Peyer's patch (tissue), 4 donors: ENCODE data around the gene CADPS.

ENCODE experiments used
- CTCF ChIP-seq, 6 experiments: fragments of 450-650 bp in 4 of 6; fragments of 200-600 bp in 2 of 6; sonication (generic) in 1 of 6; IDR thresholded peaks; one replicate each; pipeline ENCODE4 v1.5.1; 2017 to 2019; ENCODE audit warnings: antibody characterized with exemption in 6 of 6, mild to moderate bottlenecking in 3 of 6, moderate library complexity in 1 of 6
- POLR2A ChIP-seq, 2 donors: fragments of 450-650 bp; IDR thresholded peaks; one replicate each; pipeline ENCODE4 v1.5.1; 2017; ENCODE audit warnings: antibody characterized with exemption in 2 of 2, mild to moderate bottlenecking in 2 of 2, moderate library complexity in 2 of 2

GRCh38 chr3:62570888-62571287, 304.3 kb downstream of the CADPS start:
- TF ChIP-seq CTCF (IDR thresholded peaks at IDR 0.05): no peak
- no peak for TF ChIP-seq POLR2A (IDR thresholded peaks at IDR 0.05)
